Subcutaneous adipose tissue (tissue), 4 donors: ENCODE measurements around the gene PTPRN2. TPM values are rescaled to one million over a fixed set of nuclear protein-coding genes. Genes with fewer than 3 reads are reported as not detected.

Experiments used
- total RNA-seq, 4 donors: library from RNA; depleted of rRNA; stranded (reverse); fragments of >200 nt; gene quantifications; one replicate each; pipeline ENCODE4 v1.1.0, GENCODE V29; 2016
- TF ChIP-seq, protein P1 (sequence below): fragments of 450-650 bp; IDR thresholded peaks from one replicate; pipeline ENCODE4 v1.5.1; 2016; ENCODE audit warnings: low read depth, mild to moderate bottlenecking, control low read depth, antibody characterized with exemption, moderate library complexity

PTPRN2 gene
- total RNA-seq, 4 donors from 2014 or later: 2.0 to 4.6 (median 3.7) TPM

DNA sequence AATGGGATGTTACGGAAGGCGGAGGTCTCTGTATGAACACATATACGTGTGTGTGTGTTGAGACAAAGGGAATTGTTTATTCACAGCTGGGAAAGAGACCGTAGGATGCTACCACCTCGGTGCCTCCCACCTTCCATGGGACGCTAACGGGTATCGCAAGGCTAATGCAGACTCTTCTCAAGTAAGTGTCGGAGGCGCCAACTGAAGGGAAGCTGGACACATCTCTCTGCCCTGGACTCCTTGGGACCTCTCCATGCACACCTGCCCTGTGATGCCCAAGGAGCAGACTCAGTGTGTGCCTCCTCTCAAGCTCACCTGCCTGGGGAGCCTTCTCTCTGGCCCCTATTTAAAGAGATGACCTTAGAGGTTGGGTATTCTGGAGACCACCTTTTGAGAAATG, 1020.0 kb downstream of the PTPRN2 start:
- TF ChIP-seq, protein P1, sequence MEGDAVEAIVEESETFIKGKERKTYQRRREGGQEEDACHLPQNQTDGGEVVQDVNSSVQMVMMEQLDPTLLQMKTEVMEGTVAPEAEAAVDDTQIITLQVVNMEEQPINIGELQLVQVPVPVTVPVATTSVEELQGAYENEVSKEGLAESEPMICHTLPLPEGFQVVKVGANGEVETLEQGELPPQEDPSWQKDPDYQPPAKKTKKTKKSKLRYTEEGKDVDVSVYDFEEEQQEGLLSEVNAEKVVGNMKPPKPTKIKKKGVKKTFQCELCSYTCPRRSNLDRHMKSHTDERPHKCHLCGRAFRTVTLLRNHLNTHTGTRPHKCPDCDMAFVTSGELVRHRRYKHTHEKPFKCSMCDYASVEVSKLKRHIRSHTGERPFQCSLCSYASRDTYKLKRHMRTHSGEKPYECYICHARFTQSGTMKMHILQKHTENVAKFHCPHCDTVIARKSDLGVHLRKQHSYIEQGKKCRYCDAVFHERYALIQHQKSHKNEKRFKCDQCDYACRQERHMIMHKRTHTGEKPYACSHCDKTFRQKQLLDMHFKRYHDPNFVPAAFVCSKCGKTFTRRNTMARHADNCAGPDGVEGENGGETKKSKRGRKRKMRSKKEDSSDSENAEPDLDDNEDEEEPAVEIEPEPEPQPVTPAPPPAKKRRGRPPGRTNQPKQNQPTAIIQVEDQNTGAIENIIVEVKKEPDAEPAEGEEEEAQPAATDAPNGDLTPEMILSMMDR: no peak

DNA sequence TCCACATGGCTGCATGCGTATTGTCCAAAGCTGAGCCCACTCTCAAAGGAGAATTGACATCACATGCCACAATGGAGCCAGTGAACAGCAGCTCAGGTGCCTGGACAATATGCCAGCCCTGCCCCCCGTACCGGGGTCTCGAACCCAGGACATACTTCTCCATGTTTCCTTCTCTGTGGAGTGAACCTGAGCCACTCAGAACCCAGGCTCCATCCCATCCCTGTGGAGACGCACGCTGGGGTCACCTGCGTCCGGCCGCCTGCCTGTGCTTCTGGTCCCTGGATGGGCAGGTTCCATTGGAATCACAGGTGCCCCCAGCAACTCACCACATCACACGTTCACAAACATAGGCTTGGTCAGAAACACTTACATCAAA, 1021.0 kb downstream of the PTPRN2 start:
- TF ChIP-seq, protein P1: no peak

DNA sequence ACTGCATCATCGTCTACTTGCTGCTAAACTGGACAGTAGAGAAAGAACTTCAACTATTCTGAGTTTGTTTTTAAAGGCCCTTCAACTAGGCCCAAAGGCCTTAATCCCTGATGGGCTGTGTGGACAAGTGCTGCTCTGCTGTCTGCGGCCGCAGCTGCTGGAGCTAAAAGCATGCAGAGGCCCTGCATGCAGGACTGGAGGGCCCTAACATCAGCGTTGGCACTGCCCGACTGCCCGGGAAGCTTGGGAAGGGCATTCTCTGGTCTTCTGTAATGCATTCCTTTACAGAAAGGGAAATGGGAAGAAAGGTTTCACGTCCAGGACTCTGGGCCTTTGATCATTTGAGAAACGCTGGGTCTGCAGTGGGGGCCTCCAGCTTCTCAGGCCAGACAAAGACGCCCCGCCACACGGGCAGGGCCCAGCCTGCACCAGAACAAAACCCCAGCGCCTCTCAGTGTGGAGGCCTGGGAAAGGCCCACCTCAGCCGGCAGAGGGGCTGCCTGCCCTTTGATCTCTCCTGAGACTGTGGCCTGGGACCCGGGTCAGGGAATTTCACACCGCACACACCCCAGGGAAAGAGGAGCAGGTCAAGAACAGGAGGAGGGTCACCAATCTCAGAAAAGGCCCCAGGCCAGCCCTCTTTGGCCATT, 1021.5 kb downstream of the PTPRN2 start:
- TF ChIP-seq, protein P1: no peak

DNA sequence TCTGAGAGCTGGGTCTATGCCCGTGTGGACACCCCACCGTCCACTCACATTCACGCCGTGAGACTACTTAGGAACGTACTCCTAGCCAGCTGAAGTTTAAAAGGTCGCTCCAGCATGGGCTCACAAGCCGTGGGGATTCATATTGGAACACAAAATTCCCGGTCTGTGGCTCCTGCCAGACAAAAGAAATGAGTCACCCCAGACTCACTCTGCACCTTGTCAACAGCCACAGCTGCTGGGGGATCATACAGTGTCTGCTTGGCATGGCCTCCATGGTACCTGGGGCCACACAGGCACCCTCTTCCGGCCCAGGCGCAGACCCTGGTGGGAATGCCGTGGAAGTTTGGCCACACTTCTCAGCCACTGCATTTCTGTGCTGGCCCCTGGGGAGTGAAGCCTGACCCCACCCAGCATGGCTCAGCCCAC, 1022.4 kb downstream of the PTPRN2 start:
- TF ChIP-seq, protein P1: no peak

DNA sequence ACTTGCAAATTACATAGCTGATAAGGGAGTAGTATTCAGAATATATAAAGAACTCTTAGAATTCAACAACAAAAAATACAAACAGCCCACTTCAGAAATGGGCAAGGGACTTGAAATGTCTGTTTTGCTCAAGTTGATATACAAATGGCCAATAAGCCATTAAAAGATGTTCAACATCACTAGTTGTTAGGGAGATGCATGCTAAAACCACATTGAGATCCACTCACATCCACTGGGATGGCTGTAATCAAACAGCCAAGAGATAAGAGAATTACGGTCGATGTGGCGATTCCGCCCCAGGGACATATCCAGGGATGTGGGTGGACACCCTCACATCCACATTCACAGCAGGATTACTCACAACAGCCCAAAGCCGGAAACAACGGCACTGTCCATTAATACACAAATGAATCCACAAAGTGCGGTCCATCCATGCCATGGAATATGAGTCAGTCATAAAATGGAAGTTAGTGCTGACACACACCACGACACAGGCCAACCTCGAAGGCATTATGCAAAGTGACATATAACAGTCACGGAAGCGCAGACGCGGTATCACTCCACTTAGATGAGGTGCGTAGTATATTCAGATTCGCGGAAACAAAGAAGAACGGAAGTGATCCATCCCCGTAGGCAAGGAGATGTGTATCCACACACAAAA, 1023.0 kb downstream of the PTPRN2 start:
- TF ChIP-seq, protein P1: no peak

DNA sequence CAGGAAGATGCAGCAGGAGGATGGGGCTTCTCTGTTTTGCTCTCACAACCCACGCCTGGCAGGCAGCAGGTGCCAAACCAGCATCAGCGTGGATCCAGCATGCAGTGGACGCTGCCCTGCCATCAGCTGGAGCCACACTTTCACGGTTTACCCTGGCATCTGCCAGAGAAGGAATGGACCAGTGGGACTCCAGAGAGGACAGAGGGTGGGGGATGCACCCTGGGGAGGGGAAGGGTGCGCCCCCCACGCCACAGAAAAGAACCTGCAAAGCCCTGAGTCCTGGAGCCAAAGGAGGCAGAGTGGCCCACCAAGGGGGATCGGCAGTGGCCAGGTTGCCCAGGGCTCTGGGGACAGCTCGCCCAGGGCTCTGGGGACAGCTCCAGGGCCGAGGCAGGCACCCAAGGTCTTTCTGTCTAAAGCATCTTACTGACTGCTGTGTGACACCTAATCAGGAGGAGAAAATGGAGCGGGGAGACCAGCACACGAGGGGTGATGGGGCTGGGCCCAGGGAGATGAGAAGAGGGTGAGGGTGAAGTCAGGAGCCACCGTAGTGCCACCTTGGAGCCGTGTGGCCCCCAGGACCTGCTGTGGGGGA, 1025.7 kb downstream of the PTPRN2 start:
- TF ChIP-seq, protein P1: no peak

DNA sequence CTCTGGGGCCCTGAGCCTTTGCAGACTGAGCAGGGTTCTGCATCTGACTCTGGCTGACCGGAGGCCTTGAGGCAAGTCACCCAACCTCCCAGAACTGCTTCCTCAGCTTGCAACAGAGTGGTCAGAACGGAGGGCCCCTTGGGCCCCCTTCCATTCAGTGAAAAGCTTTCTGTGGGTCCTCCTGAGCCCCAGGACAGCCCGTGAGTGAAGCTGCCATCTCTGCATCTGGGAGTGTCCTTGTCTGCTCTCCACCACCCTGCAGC, 1026.2 kb downstream of the PTPRN2 start:
- TF ChIP-seq, protein P1: no peak
